HG02884 (cell line): ENCODE results near the gene SERPINA12.

ENCODE experiments used
- ATAC-seq: cut with Tn5 transposase; IDR thresholded peaks from one replicate; pipeline ENCODE4 v1.9.1; 2021; ENCODE audit warnings: mild to moderate bottlenecking, moderate library complexity; ENCODE audit not compliant: unreplicated experiment

SERPINA12 gene

GRCh38 chr14:94509356-94509755 lies at the start of gene SERPINA12:
Gene SERPINA12 (minus strand): TSS chr14:94509469. CDS start chr14:94498397, 11,072 bp downstream.
- no peak for ATAC-seq

- no peak for ATAC-seq
These were observed 49.6 kb upstream of the SERPINA12 start for GRCh38 chr14:94558842-94559241.

GRCh38 chr14:94557327-94557726 lies 48.1 kb upstream of the SERPINA12 start:
- ATAC-seq, result no peak

GRCh38 chr14:94555991-94556390 lies 46.7 kb upstream of the SERPINA12 start:
- no peak for ATAC-seq

GRCh38 chr14:94550041-94550440 lies 40.8 kb upstream of the SERPINA12 start:
- ATAC-seq, result no peak

- ATAC-seq, result peak; percentile 60
These were observed 40.0 kb upstream of the SERPINA12 start for GRCh38 chr14:94548999-94549985.

- no peak for ATAC-seq
These were observed 39.1 kb upstream of the SERPINA12 start for GRCh38 chr14:94548131-94548998.

GRCh38 chr14:94547726-94548125 lies 38.5 kb upstream of the SERPINA12 start:
- ATAC-seq, result no peak

GRCh38 chr14:94547151-94547680 lies 37.9 kb upstream of the SERPINA12 start:
- ATAC-seq, result no peak

- no peak for ATAC-seq
These were observed 36.0 kb upstream of the SERPINA12 start for GRCh38 chr14:94545131-94545841.

- ATAC-seq, result no peak
These were observed 35.5 kb upstream of the SERPINA12 start for GRCh38 chr14:94544726-94545125.

GRCh38 chr14:94543449-94544124 lies 34.3 kb upstream of the SERPINA12 start:
- ATAC-seq, result no peak

- no peak for ATAC-seq
These were observed 33.7 kb upstream of the SERPINA12 start for GRCh38 chr14:94542811-94543440.

- ATAC-seq, result no peak
These were observed 33.0 kb upstream of the SERPINA12 start for GRCh38 chr14:94542111-94542810.

GRCh38 chr14:94541234-94541975 lies 32.1 kb upstream of the SERPINA12 start:
- no peak for ATAC-seq

GRCh38 chr14:94540031-94540794 lies 30.9 kb upstream of the SERPINA12 start:
- no peak for ATAC-seq

GRCh38 chr14:94539181-94539580 lies 29.9 kb upstream of the SERPINA12 start:
- ATAC-seq, result no peak
